Thyroid gland (tissue), 4 donors: ENCODE measurements around the gene GYPB. TPM values are rescaled to one million over a fixed set of nuclear protein-coding genes. Genes with fewer than 3 reads are reported as not detected.
"Not testable (repeated sequence)": the region's sequence is repeated elsewhere in the genome, so short reads cannot be mapped to it uniquely, and the experiment has no call there.

Source experiments
- DNase-seq, 2 donors: peaks; one replicate each; pipeline ENCODE4 v3.0.0-alpha.2; 2019
- H3K27ac ChIP-seq, 3 donors: fragments of 200-600 bp; sonication (generic); 1 replicate in 2 of 3; 2 replicates in 1 of 3; pipeline ENCODE4 v1.5.1; 2016 to 2019; ENCODE audit warnings: mild to moderate bottlenecking in 1 of 3, moderate library complexity in 1 of 3
- H3K27me3 ChIP-seq: fragments of 200-600 bp; sonication (generic); one replicate; pipeline ENCODE4 v1.5.1; 2019
- H3K36me3 ChIP-seq, 2 donors: fragments of 200-600 bp; sonication (generic); one replicate each; pipeline ENCODE4 v1.5.1; 2016 to 2019
- H3K4me1 ChIP-seq, 2 donors: fragments of 200-600 bp; sonication (generic); one replicate each; pipeline ENCODE4 v1.5.1; 2017 to 2019
- H3K4me3 ChIP-seq, 3 donors: fragments of 200-600 bp; sonication (generic); replicated peaks in 1 of 3; 1 replicate in 2 of 3; 2 replicates in 1 of 3; pipeline ENCODE4 v1.5.1; 2016; ENCODE audit warnings: mild to moderate bottlenecking in 1 of 3
- H3K9me3 ChIP-seq: fragments of 200-600 bp; sonication (generic); one replicate; pipeline ENCODE4 v1.5.1; 2017
- CTCF ChIP-seq, 6 experiments: fragments of 200-600 bp in 3 of 6; fragments of 450-650 bp in 3 of 6; sonication (generic) in 3 of 6; IDR thresholded peaks; one replicate each; pipeline ENCODE4 v1.5.1; 2016 to 2019; ENCODE audit warnings: antibody characterized with exemption in 6 of 6, mild to moderate bottlenecking in 2 of 6, inconsistent platforms in 1 of 6, moderate library complexity in 1 of 6
- POLR2A ChIP-seq, 2 donors: fragments of 450-650 bp; IDR thresholded peaks; one replicate each; pipeline ENCODE4 v1.6.1; 2017; ENCODE audit warnings: antibody characterized with exemption in 2 of 2, mild to moderate bottlenecking in 2 of 2, moderate library complexity in 1 of 2
- WGBS, 2 donors: methylation state at CpG; one replicate each; pipeline ENCODE4 v1.1.5; 2017; 5-methylcytosine and 5-hydroxymethylcytosine counted together
- intact Hi-C: fragments of 100-400 bp; cut with DNase I; formaldehyde crosslinking; loops from one replicate; pipeline ENCODE4 v1.15.1; 2023
- total RNA-seq, 4 donors: library from RNA; depleted of rRNA; stranded (reverse); fragments of >200 nt; gene quantifications; one replicate each; pipeline ENCODE4 v1.2.3, GENCODE V29; 2016

Gene GYPB
- total RNA-seq, 4 donors from 2014 or later: not detected

GRCh38 chr4:144014808-144015207, 4.4 kb downstream of the GYPB start:
- H3K4me3 ChIP-seq: no peak overlapping the region
- WGBS, 2 donors: 83 to 87% methylated on average over 2 of the region's 2 CpGs
- intact Hi-C loops: no loop called here

GRCh38 chr4:144008602-144009001, 10.6 kb downstream of the GYPB start:
- DNase-seq, H3K27me3 ChIP-seq, H3K4me3 ChIP-seq, intact Hi-C loops, H3K4me1 ChIP-seq, H3K36me3 ChIP-seq, H3K9me3 ChIP-seq, H3K27ac ChIP-seq: not testable (repeated sequence)
- 96 to 97% methylated on average over 3 of the region's 3 CpGs for WGBS, 2 donors

More at GRCh38 chr4:144014808-144015207, 4.4 kb downstream of the GYPB start:
- Histone ChIP-seq H3K36me3 (no peaks in the 10 kb centered on the region), H3K27me3 (no peaks in the 10 kb centered on the region), H3K9me3 (no peaks in the 10 kb centered on the region), H3K27ac (no peak overlapping the region), H3K4me1 (no peaks in the 10 kb centered on the region)
- no peak for DNase-seq
- TF ChIP-seq CTCF (IDR thresholded peaks at IDR 0.05): no peak
- TF ChIP-seq POLR2A (IDR thresholded peaks at IDR 0.05): no peak

- H3K27me3 ChIP-seq, H3K4me3 ChIP-seq, H3K36me3 ChIP-seq, H3K9me3 ChIP-seq, H3K27ac ChIP-seq, DNase-seq, intact Hi-C loops, H3K4me1 ChIP-seq: not testable (repeated sequence)
- WGBS, 2 donors: 65 to 76% methylated on average over 1 of the region's 1 CpG
These were observed 11.2 kb downstream of the GYPB start for GRCh38 chr4:144007960-144008359.

- H3K27ac ChIP-seq, H3K4me3 ChIP-seq, H3K36me3 ChIP-seq, DNase-seq, H3K4me1 ChIP-seq, H3K9me3 ChIP-seq, H3K27me3 ChIP-seq, intact Hi-C loops: not testable (repeated sequence)
- 85 to 90% methylated on average over 2 of the region's 2 CpGs for WGBS, 2 donors
These were observed 12.9 kb downstream of the GYPB start for GRCh38 chr4:144006200-144006803.

GRCh38 chr4:144005558-144005953, 13.6 kb downstream of the GYPB start:
- H3K4me3 ChIP-seq, H3K27ac ChIP-seq, H3K27me3 ChIP-seq, H3K36me3 ChIP-seq, intact Hi-C loops, H3K4me1 ChIP-seq, H3K9me3 ChIP-seq, DNase-seq: not testable (repeated sequence)

- H3K4me3 ChIP-seq, DNase-seq, intact Hi-C loops, H3K36me3 ChIP-seq, H3K4me1 ChIP-seq, H3K27me3 ChIP-seq, H3K27ac ChIP-seq, H3K9me3 ChIP-seq: not testable (repeated sequence)
- 73 to 74% methylated on average over 4 of the region's 4 CpGs for WGBS, 2 donors
These were observed 14.2 kb downstream of the GYPB start for GRCh38 chr4:144004868-144005557.

- H3K27me3 ChIP-seq, intact Hi-C loops, H3K27ac ChIP-seq, H3K4me1 ChIP-seq, DNase-seq, H3K4me3 ChIP-seq, H3K36me3 ChIP-seq, H3K9me3 ChIP-seq: not testable (repeated sequence)
These were observed 15.3 kb downstream of the GYPB start for GRCh38 chr4:144003890-144004265.

GRCh38 chr4:144003205-144003889, 15.8 kb downstream of the GYPB start:
- H3K4me1 ChIP-seq, H3K27ac ChIP-seq, H3K9me3 ChIP-seq, H3K4me3 ChIP-seq, H3K36me3 ChIP-seq, DNase-seq, H3K27me3 ChIP-seq, intact Hi-C loops: not testable (repeated sequence)
- 29 to 34% methylated on average over 2 of the region's 2 CpGs for WGBS, 2 donors

- H3K27me3 ChIP-seq, H3K9me3 ChIP-seq, H3K4me1 ChIP-seq, H3K4me3 ChIP-seq, DNase-seq, H3K27ac ChIP-seq, H3K36me3 ChIP-seq, intact Hi-C loops: not testable (repeated sequence)
- 83 to 84% methylated on average over 6 of the region's 6 CpGs for WGBS, 2 donors
These were observed 18.7 kb downstream of the GYPB start for GRCh38 chr4:144000331-144000995.

GRCh38 chr4:143996193-143996592, 23.0 kb downstream of the GYPB start:
- 83 to 88% methylated on average over 4 of the region's 4 CpGs for WGBS, 2 donors
- H3K4me3 ChIP-seq, H3K27me3 ChIP-seq, intact Hi-C loops, H3K27ac ChIP-seq, H3K4me1 ChIP-seq, DNase-seq, H3K36me3 ChIP-seq, H3K9me3 ChIP-seq: not testable (repeated sequence)

GRCh38 chr4:143991761-143992160, 27.4 kb downstream of the GYPB start:
- H3K4me3 ChIP-seq, H3K4me1 ChIP-seq, H3K27ac ChIP-seq, intact Hi-C loops, H3K36me3 ChIP-seq, H3K27me3 ChIP-seq, H3K9me3 ChIP-seq, DNase-seq: not testable (repeated sequence)
- no CpG with 5 or more reads among the region's 1 CpG for WGBS, 2 donors
